Keratinocyte (primary cell): ENCODE data around the gene EFCAB10. TPM values are rescaled to one million over a fixed set of nuclear protein-coding genes. Genes with fewer than 3 reads are reported as not detected.
A peak's percentile ranks its signal among the peaks of the same experiment; 100 is the strongest.
"Not testable (repeated sequence)": the region's sequence is repeated elsewhere in the genome, so short reads cannot be mapped to it uniquely, and the experiment has no call there.

ENCODE experiments used
- DNase-seq: peaks from one replicate; pipeline ENCODE4 v3.0.0-alpha.2; 2011; ENCODE audit warnings: low read depth, missing footprints, low spot score
- FAIRE-seq: peaks from 2 replicates; lab custom pipeline; 2011; peaks lifted over from hg19 to GRCh38; lab: Jason Lieb, UNC
- H2AFZ ChIP-seq: 2 replicates; pipeline ENCODE4 v1.6.0; 2012; ENCODE audit warnings: low read length, control low read depth, inconsistent platforms; ENCODE audit not compliant: control insufficient read depth
- H3K27ac ChIP-seq: 2 replicates; pipeline ENCODE4 v1.5.1; 2011; ENCODE audit warnings: low read length; ENCODE audit not compliant: control insufficient read depth, insufficient read depth
- H3K27me3 ChIP-seq: 3 replicates; pipeline ENCODE4 v1.6.0; 2011; ENCODE audit warnings: low read length; ENCODE audit not compliant: control insufficient read depth, insufficient read depth; ENCODE audit errors: extremely low read depth
- H3K36me3 ChIP-seq, 2 experiments: 2 replicates in 1 of 2; 3 replicates in 1 of 2; pipeline ENCODE4 v1.5.1; 2011; ENCODE audit warnings: low read length in 2 of 2, mild to moderate bottlenecking in 1 of 2; ENCODE audit not compliant: control insufficient read depth in 2 of 2, insufficient read depth in 2 of 2; ENCODE audit errors: extremely low read depth in 1 of 2
- H3K4me1 ChIP-seq: 3 replicates; pipeline ENCODE4 v1.5.1; 2011; ENCODE audit warnings: low read length; ENCODE audit not compliant: control insufficient read depth, insufficient read depth; ENCODE audit errors: extremely low read depth
- H3K4me2 ChIP-seq: 3 replicates; pipeline ENCODE4 v1.6.0; 2011; ENCODE audit warnings: low read depth, low read length; ENCODE audit not compliant: control insufficient read depth, insufficient read depth; ENCODE audit errors: extremely low read depth
- H3K4me3 ChIP-seq, 3 experiments: fragments of 200-600 bp in 1 of 3; sonication (generic) in 1 of 3; 2 replicates in 2 of 3; 3 replicates in 1 of 3; pipeline ENCODE4 v1.5.1; 2011 to 2016; ENCODE audit warnings: low read length in 3 of 3, mild to moderate bottlenecking in 3 of 3, control low read depth in 2 of 3, inconsistent platforms in 1 of 3, low read depth in 1 of 3, mixed read lengths in 1 of 3, mixed run types in 1 of 3, moderate library complexity in 1 of 3; ENCODE audit not compliant: control insufficient read depth in 2 of 3, insufficient read depth in 2 of 3; ENCODE audit errors: extremely low read depth in 1 of 3
- H3K79me2 ChIP-seq: 2 replicates; pipeline ENCODE4 v1.6.0; 2012; ENCODE audit warnings: low read length; ENCODE audit not compliant: control insufficient read depth, insufficient read depth
- H3K9ac ChIP-seq: 3 replicates; pipeline ENCODE4 v1.6.0; 2011; ENCODE audit warnings: low read length; ENCODE audit not compliant: control insufficient read depth, insufficient read depth; ENCODE audit errors: extremely low read depth
- H3K9me1 ChIP-seq: 3 replicates; pipeline ENCODE4 v1.6.0; 2011; ENCODE audit warnings: low read length; ENCODE audit not compliant: control insufficient read depth, insufficient read depth; ENCODE audit errors: extremely low read depth
- H3K9me3 ChIP-seq: 2 replicates; pipeline ENCODE4 v1.5.1; 2012; ENCODE audit warnings: low read depth, low read length; ENCODE audit not compliant: control insufficient read depth
- H4K20me1 ChIP-seq: 3 replicates; pipeline ENCODE4 v1.6.0; 2011; ENCODE audit warnings: low read length; ENCODE audit not compliant: control insufficient read depth, insufficient read depth; ENCODE audit errors: extremely low read depth
- CTCF ChIP-seq, 3 experiments: IDR thresholded peaks in 1 of 3; conservative IDR thresholded peaks in 1 of 3; optimal IDR thresholded peaks in 1 of 3; 2 replicates in 2 of 3; 3 replicates in 1 of 3; pipeline versions ENCODE3 to v1.5.1; 2011; ENCODE audit warnings: low read length in 3 of 3, mild to moderate bottlenecking in 3 of 3, moderate library complexity in 2 of 3, control low read depth in 1 of 3, inconsistent platforms in 1 of 3; ENCODE audit not compliant: insufficient read depth in 2 of 3; ENCODE audit errors: extremely low read depth in 1 of 3
- EZH2 ChIP-seq: IDR thresholded peaks from one replicate; pipeline ENCODE4 v1.6.1; 2012; ENCODE audit warnings: inconsistent platforms, mild to moderate bottlenecking, low read length, moderate library complexity
- dilution Hi-C: fragments of 300-500 bp; cut with MboI; formaldehyde crosslinking; loops from one replicate; pipeline ENCODE4 v1.7.0; 2020; ENCODE audit warnings: low sequenced_read_pairs; ENCODE audit not compliant: extremely low pct_ligation_motif_present
- polyA plus RNA-seq, 5 experiments: library from polyadenylated mRNA; depleted of rRNA in 3 of 5; stranded (reverse) in 3 of 5; stranded (forward) in 1 of 5; unstranded in 1 of 5; fragments of >200 nt; gene quantifications; 1 replicate in 1 of 5; 2 replicates in 3 of 5; 3 replicates in 1 of 5; pipeline versions ENCODE4 v1.2.1 to v1.2.3, GENCODE V29; 2011 to 2012; ENCODE audit warnings: missing spikeins in 2 of 5, low read depth in 1 of 5, low replicate concordance in 1 of 5

Gene EFCAB10
- polyA plus RNA-seq, 1 donor (not counting 4 experiments of a cell fraction or from before 2014, with no cell fraction given): not detected

GRCh38 chr7:105600720-105601550, 19.6 kb upstream of the EFCAB10 start:
- dilution Hi-C loops: no loop called here
- no peak overlapping the region for H3K27ac ChIP-seq
- no peak for DNase-seq

GRCh38 chr7:105599551-105599950, 18.3 kb upstream of the EFCAB10 start:
- Histone ChIP-seq H3K27me3 (no peaks in the 10 kb centered on the region), H3K4me2 (no peak overlapping the region), H3K79me2 (no peaks in the 10 kb centered on the region), H3K4me1 (peaks cover 6% of the 10 kb centered on the region), H3K36me3 (no peaks in the 10 kb centered on the region), H3K9me1 (no peaks in the 10 kb centered on the region), H3K4me3 (no peak overlapping the region), H3K9me3 (no peaks in the 10 kb centered on the region), H4K20me1 (no peaks in the 10 kb centered on the region), H3K9ac (no peak overlapping the region), H3K27ac (no peak overlapping the region), H2AFZ (no peak overlapping the region)
- dilution Hi-C loops: no loop called here
- DNase-seq (no peak), FAIRE-seq (no peak)
- no peak for TF ChIP-seq CTCF (optimal IDR thresholded peaks at IDR 0.05 in 1 of 3, IDR thresholded peaks at IDR 0.05 in 1 of 3, conservative IDR thresholded peaks at IDR 0.05 in 1 of 3; ENCODE audit: extremely low read depth in 1 of 3, insufficient read depth in 2 of 3, low read length in 3 of 3)
- TF ChIP-seq EZH2: no peak

More at GRCh38 chr7:105600720-105601550, 19.6 kb upstream of the EFCAB10 start:
- Histone ChIP-seq H3K4me3 (no peak overlapping the region), H3K4me1 (peaks cover 6% of the 10 kb centered on the region), H3K36me3 (no peaks in the 10 kb centered on the region), H3K79me2 (no peaks in the 10 kb centered on the region), H2AFZ (peak overlapping the region; percentile 63), H3K27me3 (no peaks in the 10 kb centered on the region), H3K9me1 (no peaks in the 10 kb centered on the region), H4K20me1 (no peaks in the 10 kb centered on the region), H3K9me3 (no peaks in the 10 kb centered on the region), H3K9ac (no peak overlapping the region), H3K4me2 (peak overlapping the region; percentile 0)
- TF ChIP-seq CTCF (optimal IDR thresholded peaks at IDR 0.05 in 1 of 3, IDR thresholded peaks at IDR 0.05 in 1 of 3, conservative IDR thresholded peaks at IDR 0.05 in 1 of 3; ENCODE audit: extremely low read depth in 1 of 3, insufficient read depth in 2 of 3, low read length in 3 of 3): no peak
- TF ChIP-seq EZH2: no peak
- peak; percentile 68 for FAIRE-seq

GRCh38 chr7:105599080-105599479, 17.8 kb upstream of the EFCAB10 start:
- H3K9ac ChIP-seq, dilution Hi-C loops, H3K4me3 ChIP-seq, DNase-seq, H3K9me1 ChIP-seq, H3K27ac ChIP-seq, H3K4me2 ChIP-seq, H3K79me2 ChIP-seq, H4K20me1 ChIP-seq, H3K4me1 ChIP-seq, H3K9me3 ChIP-seq, FAIRE-seq, H2AFZ ChIP-seq, H3K36me3 ChIP-seq, H3K27me3 ChIP-seq: not testable (repeated sequence)
